Measurements from ENCODE around the gene PAX8. TPM values are rescaled to one million over a fixed set of nuclear protein-coding genes. Genes with fewer than 3 reads are reported as not detected.

Gene PAX8
- total and polyA plus RNA-seq, 11 donors: 0.44 to 2.3 (median 0.53) TPM; not detected in 4

GRCh38 chr2:113255140-113256070 lies 23.3 kb downstream of the PAX8 start:
- DNase-seq (no peak), ATAC-seq (no peak)
- H3K27ac ChIP-seq: no peak overlapping the region
- intact Hi-C loops (cut with DNase I): loop anchor here in 1 of 10 donors (10.0 kb wide), 1 partner anchor 121 kb away; no protein-coding TSS in a partner anchor
- H3K4me3 ChIP-seq: no peak overlapping the region
- no peaks in the 10 kb centered on the region for H3K9me3 ChIP-seq
- H3K27me3 ChIP-seq: no peaks in the 10 kb centered on the region
- 48 to 57% (median 53%) methylated on average over 4 of the region's 4 CpGs for WGBS, 4 donors
- H3K36me3 ChIP-seq: peaks cover 0 to 3% (median 0%) of the 10 kb centered on the region in 9 donors
- no peak for TF ChIP-seq CTCF (IDR thresholded peaks at IDR 0.05)
- TF ChIP-seq POLR2A (IDR thresholded peaks at IDR 0.05): no peak
- peaks cover 0 to 50% (median 3%) of the 10 kb centered on the region in 12 donors for H3K4me1 ChIP-seq

GRCh38 chr2:113253453-113253852 lies 25.3 kb downstream of the PAX8 start:
- no peak for ATAC-seq
- Histone ChIP-seq H3K9me3 (no peaks in the 10 kb centered on the region), H3K36me3 (no peaks in the 10 kb centered on the region), H3K4me1 (peaks cover 0 to 52% (median 4%) of the 10 kb centered on the region in 12 donors), H3K27ac (no peak overlapping the region), H3K27me3 (no peaks in the 10 kb centered on the region), H3K4me3 (no peak overlapping the region)
- no peak for TF ChIP-seq POLR2A (IDR thresholded peaks at IDR 0.05)
- TF ChIP-seq CTCF (IDR thresholded peaks at IDR 0.05): no peak
- intact Hi-C loops (cut with DNase I): loop anchor here in 1 of 10 donors (10.0 kb wide), 1 partner anchor 119 kb away; no protein-coding TSS in a partner anchor
- no peak for DNase-seq
- 86 to 93% (median 89%) methylated on average over 4 of the region's 4 CpGs for WGBS, 4 donors

- Histone ChIP-seq H3K36me3 (no peaks in the 10 kb centered on the region), H3K27ac (peak overlapping the region in 1 of 12 donors; percentile 59), H3K9me3 (no peaks in the 10 kb centered on the region), H3K27me3 (no peaks in the 10 kb centered on the region), H3K4me1 (peaks cover 0 to 39% (median 0%) of the 10 kb centered on the region in 12 donors), H3K4me3 (no peak overlapping the region)
- no peak for TF ChIP-seq POLR2A (IDR thresholded peaks at IDR 0.05)
- TF ChIP-seq CTCF (IDR thresholded peaks at IDR 0.05): no peak
- ATAC-seq (peak in 1 of 4 donors; percentile 68), DNase-seq (no peak)
- intact Hi-C loops (cut with DNase I): loop anchor here in 1 of 10 donors (10.0 kb wide), 1 partner anchor 117 kb away; no protein-coding TSS in a partner anchor
- 68 to 85% (median 78%) methylated on average over 3 of the region's 3 CpGs for WGBS, 4 donors
Measured at GRCh38 chr2:113252047-113252590, 26.6 kb downstream of the PAX8 start.

- ATAC-seq: peak in 1 of 4 donors; percentile 41
- DNase-seq: no peak
- peaks cover 0 to 35% (median 0%) of the 10 kb centered on the region in 12 donors for H3K4me1 ChIP-seq
- H3K4me3 ChIP-seq: no peak overlapping the region
- peak overlapping the region in 1 of 12 donors; percentile 59 for H3K27ac ChIP-seq
- no peaks in the 10 kb centered on the region for H3K36me3 ChIP-seq
- H3K27me3 ChIP-seq: no peaks in the 10 kb centered on the region
- intact Hi-C loops (cut with DNase I): loop anchor here in 2 of 10 donors (2.0 to 10.0 kb wide), 2 partner anchors 116 to 120 kb away; no protein-coding TSS in a partner anchor
- H3K9me3 ChIP-seq: no peaks in the 10 kb centered on the region
- WGBS, 4 donors: 56 to 64% (median 59%) methylated on average over 6 to 7 of the region's 7 CpGs
- TF ChIP-seq POLR2A (IDR thresholded peaks at IDR 0.05) (no peak), CTCF (IDR thresholded peaks at IDR 0.05) (no peak)
Measured at GRCh38 chr2:113251118-113251517, 27.6 kb downstream of the PAX8 start.

Data from heart left ventricle (tissue), 16 donors.